ENCODE data around the gene GARNL3.

- TF ChIP-seq CTCF (IDR thresholded peaks at IDR 0.05) (no peak), POLR2A (IDR thresholded peaks at IDR 0.05) (no peak)
Observed at GRCh38 chr9:127415141-127415540, 150.6 kb downstream of the GARNL3 start.

Measured in right lobe of liver (tissue), 4 donors.